ENCODE data around the gene RDX. TPM values are rescaled to one million over a fixed set of nuclear protein-coding genes. Genes with fewer than 3 reads are reported as not detected.

RDX gene
- total RNA-seq, 5 donors from 2014 or later (not counting 1 experiment from before 2014, with no cell fraction given): 14.7 to 22.0 (median 17.7) TPM

GRCh38 chr11:110251836-110252235 lies 44.6 kb downstream of the RDX start:
- WGBS (ENCODE audit: insufficient coverage): no CpG with 5 or more reads among the region's 1 CpG
- DNase-seq (no peak), ATAC-seq (replicated peaks in 1 of 4) (no peak)
- peaks cover 21% of the 10 kb centered on the region for H3K36me3 Mint-ChIP-seq
- Histone ChIP-seq H3K4me3 (ENCODE audit: control insufficient read depth in 1 of 2, extremely low read depth in 1 of 2, low read length in 1 of 2) (no peak overlapping the region), H3K4me1 (ENCODE audit: control insufficient read depth in 1 of 2, extremely low read depth in 1 of 2, insufficient read depth in 2 of 2, low read length in 2 of 2) (no peaks in the 10 kb centered on the region), H3K9me3 (no peaks in the 10 kb centered on the region), H3K27me3 (replicated peaks in 1 of 2; ENCODE audit: control insufficient read depth in 2 of 2, extremely low read depth in 1 of 2, insufficient read depth in 2 of 2, low read length in 1 of 2) (no peaks in the 10 kb centered on the region), H3K27ac (ENCODE audit: low read length) (no peak overlapping the region), H3K36me3 (ENCODE audit: control insufficient read depth in 2 of 2, extremely low read depth in 1 of 2, insufficient read depth in 1 of 2, low read length in 1 of 2) (peaks cover 0 to 11% of the 10 kb centered on the region in 2 donors)
- CTCF ChIA-PET: no interaction called here
- H3K27ac Mint-ChIP-seq: no peak overlapping the region
- no peak overlapping the region for H3K4me3 Mint-ChIP-seq
- POLR2A ChIA-PET: interaction anchor here in 1 of 2 donors (0.6 kb wide), 1 partner anchor 157 kb away, joined by 3 read pairs; no protein-coding TSS in a partner anchor
- H3K4me1 Mint-ChIP-seq: no peaks in the 10 kb centered on the region
- H3K9me3 Mint-ChIP-seq: no peaks in the 10 kb centered on the region
- H3K27me3 Mint-ChIP-seq: no peaks in the 10 kb centered on the region

DNA sequence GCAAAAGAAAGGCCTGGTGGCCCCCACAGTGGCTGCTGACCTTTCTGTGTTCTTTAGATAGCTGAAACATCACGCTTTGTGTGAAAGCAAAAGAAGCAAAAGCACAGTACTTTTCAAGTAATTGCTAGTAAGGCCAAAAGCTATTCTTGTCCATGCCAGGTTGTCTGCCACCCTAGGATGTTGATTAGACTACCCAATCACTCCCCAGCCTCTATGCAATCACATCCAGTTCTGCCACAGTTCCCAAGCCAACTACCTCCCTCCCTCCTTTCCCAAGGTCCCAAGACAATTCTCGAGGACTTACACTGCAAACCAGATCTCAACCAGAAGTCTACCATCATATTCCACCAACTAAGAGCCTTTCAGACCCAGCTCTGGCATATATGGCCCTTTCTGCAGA lies 46.2 kb downstream of the RDX start:
- no peaks in the 10 kb centered on the region for H3K27me3 ChIP-seq (replicated peaks in 1 of 2; ENCODE audit: control insufficient read depth in 2 of 2, extremely low read depth in 1 of 2, insufficient read depth in 2 of 2, low read length in 1 of 2)
- WGBS (ENCODE audit: insufficient coverage): 100% methylated on average over 1 of the region's 2 CpGs
- Mint-ChIP-seq H3K4me3 (no peak overlapping the region), H3K4me1 (no peaks in the 10 kb centered on the region), H3K36me3 (peaks cover 21% of the 10 kb centered on the region), H3K27ac (peak overlapping the region in 1 of 2 donors; percentile 53), H3K9me3 (no peaks in the 10 kb centered on the region), H3K27me3 (no peaks in the 10 kb centered on the region)
- no peak overlapping the region for H3K4me3 ChIP-seq (ENCODE audit: control insufficient read depth in 1 of 2, extremely low read depth in 1 of 2, low read length in 1 of 2)
- DNase-seq: no peak
- no peaks in the 10 kb centered on the region for H3K4me1 ChIP-seq (ENCODE audit: control insufficient read depth in 1 of 2, extremely low read depth in 1 of 2, insufficient read depth in 2 of 2, low read length in 2 of 2)
- peaks cover 0 to 11% of the 10 kb centered on the region in 2 donors for H3K36me3 ChIP-seq (ENCODE audit: control insufficient read depth in 2 of 2, extremely low read depth in 1 of 2, insufficient read depth in 1 of 2, low read length in 1 of 2)
- CTCF ChIA-PET: interaction anchor here (0.6 to 1.1 kb wide), 5 partner anchors 11 to 179 kb away, joined by 3 to 6 read pairs (median 3); partner anchors contain the start of gene FDX1 (in 1 of the 2)
- no peak overlapping the region for H3K27ac ChIP-seq (ENCODE audit: low read length)
- H3K9me3 ChIP-seq: no peaks in the 10 kb centered on the region
- no peak for ATAC-seq (replicated peaks in 1 of 4)
- POLR2A ChIA-PET: interaction anchor here in 1 of 2 donors (0.7 kb wide), 1 partner anchor 18 kb away, joined by 11 read pairs; no protein-coding TSS in a partner anchor

GRCh38 chr11:110249766-110250165 lies 46.6 kb downstream of the RDX start:
- DNase-seq: no peak
- 100% methylated on average over 3 of the region's 5 CpGs for WGBS (ENCODE audit: insufficient coverage)
- peaks cover 21% of the 10 kb centered on the region for H3K36me3 Mint-ChIP-seq
- ATAC-seq (replicated peaks in 1 of 4): no peak
- no peak overlapping the region for H3K4me3 ChIP-seq (ENCODE audit: control insufficient read depth in 1 of 2, extremely low read depth in 1 of 2, low read length in 1 of 2)
- H3K36me3 ChIP-seq (ENCODE audit: control insufficient read depth in 2 of 2, extremely low read depth in 1 of 2, insufficient read depth in 1 of 2, low read length in 1 of 2): peaks cover 0 to 11% of the 10 kb centered on the region in 2 donors
- no peaks in the 10 kb centered on the region for H3K27me3 ChIP-seq (replicated peaks in 1 of 2; ENCODE audit: control insufficient read depth in 2 of 2, extremely low read depth in 1 of 2, insufficient read depth in 2 of 2, low read length in 1 of 2)
- H3K27ac ChIP-seq (ENCODE audit: low read length): no peak overlapping the region
- ChIA-PET CTCF (interaction anchor here (0.6 to 1.1 kb wide), 7 partner anchors 11 to 186 kb away, joined by 3 to 6 read pairs (median 3); partner anchors contain the start of gene FDX1 (in 1 of the 2)), POLR2A (interaction anchor here in 1 of 2 donors (0.7 kb wide), 1 partner anchor 17 kb away, joined by 11 read pairs; no protein-coding TSS in a partner anchor)
- no peaks in the 10 kb centered on the region for H3K27me3 Mint-ChIP-seq
- H3K9me3 Mint-ChIP-seq: no peaks in the 10 kb centered on the region
- H3K4me1 ChIP-seq (ENCODE audit: control insufficient read depth in 1 of 2, extremely low read depth in 1 of 2, insufficient read depth in 2 of 2, low read length in 2 of 2): no peaks in the 10 kb centered on the region
- no peak overlapping the region for H3K4me3 Mint-ChIP-seq
- no peaks in the 10 kb centered on the region for H3K9me3 ChIP-seq
- no peaks in the 10 kb centered on the region for H3K4me1 Mint-ChIP-seq
- no peak overlapping the region for H3K27ac Mint-ChIP-seq

- no peaks in the 10 kb centered on the region for H3K4me1 ChIP-seq (ENCODE audit: control insufficient read depth in 1 of 2, extremely low read depth in 1 of 2, insufficient read depth in 2 of 2, low read length in 2 of 2)
- no peaks in the 10 kb centered on the region for H3K9me3 Mint-ChIP-seq
- H3K9me3 ChIP-seq: no peaks in the 10 kb centered on the region
- no peaks in the 10 kb centered on the region for H3K27me3 ChIP-seq (replicated peaks in 1 of 2; ENCODE audit: control insufficient read depth in 2 of 2, extremely low read depth in 1 of 2, insufficient read depth in 2 of 2, low read length in 1 of 2)
- H3K27me3 Mint-ChIP-seq: no peaks in the 10 kb centered on the region
- no peak overlapping the region for H3K4me3 ChIP-seq (ENCODE audit: control insufficient read depth in 1 of 2, extremely low read depth in 1 of 2, low read length in 1 of 2)
- ChIA-PET POLR2A (no interaction called here), CTCF (interaction anchor here in 1 of 2 donors (0.6 to 1.1 kb wide), 5 partner anchors 10 to 187 kb away, joined by 3 to 4 read pairs (median 3); partner anchors contain the start of gene FDX1)
- DNase-seq: peak in 1 of 35 experiments; percentile 16
- H3K27ac ChIP-seq (ENCODE audit: low read length): no peak overlapping the region
- WGBS (ENCODE audit: insufficient coverage): 100% methylated on average over 1 of the region's 1 CpG
- peaks cover 16% of the 10 kb centered on the region for H3K36me3 Mint-ChIP-seq
- H3K27ac Mint-ChIP-seq: peak overlapping the region in 1 of 2 donors; percentile 23
- ATAC-seq (replicated peaks in 1 of 4): no peak
- no peak overlapping the region for H3K4me3 Mint-ChIP-seq
- H3K36me3 ChIP-seq (ENCODE audit: control insufficient read depth in 2 of 2, extremely low read depth in 1 of 2, insufficient read depth in 1 of 2, low read length in 1 of 2): peaks cover 0 to 7% of the 10 kb centered on the region in 2 donors
- H3K4me1 Mint-ChIP-seq: no peaks in the 10 kb centered on the region
These were observed 47.3 kb downstream of the RDX start for GRCh38 chr11:110249066-110249465.

GRCh38 chr11:110243791-110244190 lies 52.6 kb downstream of the RDX start:
- H3K27ac Mint-ChIP-seq: no peak overlapping the region
- ATAC-seq (replicated peaks in 1 of 4) (no peak), DNase-seq (no peak)
- WGBS (ENCODE audit: insufficient coverage): no CpG with 5 or more reads among the region's 1 CpG
- no peaks in the 10 kb centered on the region for H3K9me3 Mint-ChIP-seq
- no peaks in the 10 kb centered on the region for H3K27me3 ChIP-seq (replicated peaks in 1 of 2; ENCODE audit: control insufficient read depth in 2 of 2, extremely low read depth in 1 of 2, insufficient read depth in 2 of 2, low read length in 1 of 2)
- POLR2A ChIA-PET: interaction anchor here in 1 of 2 donors (0.6 kb wide), 1 partner anchor 849 kb away, joined by 3 read pairs; no protein-coding TSS in a partner anchor
- H3K27me3 Mint-ChIP-seq: no peaks in the 10 kb centered on the region
- no peaks in the 10 kb centered on the region for H3K9me3 ChIP-seq
- H3K4me3 Mint-ChIP-seq: no peak overlapping the region
- no peak overlapping the region for H3K4me3 ChIP-seq (ENCODE audit: control insufficient read depth in 1 of 2, extremely low read depth in 1 of 2, low read length in 1 of 2)
- H3K36me3 ChIP-seq (ENCODE audit: control insufficient read depth in 2 of 2, extremely low read depth in 1 of 2, insufficient read depth in 1 of 2, low read length in 1 of 2): peaks cover 0 to 3% of the 10 kb centered on the region in 2 donors
- peaks cover 27% of the 10 kb centered on the region for H3K36me3 Mint-ChIP-seq
- H3K4me1 Mint-ChIP-seq: peaks cover 0 to 5% (median 5%) of the 10 kb centered on the region in 3 donors
- CTCF ChIA-PET: no interaction called here
- no peak overlapping the region for H3K27ac ChIP-seq (ENCODE audit: low read length)
- no peaks in the 10 kb centered on the region for H3K4me1 ChIP-seq (ENCODE audit: control insufficient read depth in 1 of 2, extremely low read depth in 1 of 2, insufficient read depth in 2 of 2, low read length in 2 of 2)

GRCh38 chr11:110242746-110243145 lies 53.7 kb downstream of the RDX start:
- Histone ChIP-seq H3K9me3 (no peaks in the 10 kb centered on the region), H3K27ac (ENCODE audit: low read length) (no peak overlapping the region), H3K27me3 (replicated peaks in 1 of 2; ENCODE audit: control insufficient read depth in 2 of 2, extremely low read depth in 1 of 2, insufficient read depth in 2 of 2, low read length in 1 of 2) (no peaks in the 10 kb centered on the region), H3K4me3 (ENCODE audit: control insufficient read depth in 1 of 2, extremely low read depth in 1 of 2, low read length in 1 of 2) (no peak overlapping the region), H3K4me1 (ENCODE audit: control insufficient read depth in 1 of 2, extremely low read depth in 1 of 2, insufficient read depth in 2 of 2, low read length in 2 of 2) (no peaks in the 10 kb centered on the region), H3K36me3 (ENCODE audit: control insufficient read depth in 2 of 2, extremely low read depth in 1 of 2, insufficient read depth in 1 of 2, low read length in 1 of 2) (peaks cover 0 to 3% of the 10 kb centered on the region in 2 donors)
- CTCF ChIA-PET: interaction anchor here (0.7 kb wide), 3 partner anchors 190 to 1666 kb away, joined by 3 to 6 read pairs (median 4); no protein-coding TSS in a partner anchor
- no peaks in the 10 kb centered on the region for H3K27me3 Mint-ChIP-seq
- no peaks in the 10 kb centered on the region for H3K9me3 Mint-ChIP-seq
- DNase-seq (no peak), ATAC-seq (replicated peaks in 1 of 4) (no peak)
- H3K36me3 Mint-ChIP-seq: peaks cover 25% of the 10 kb centered on the region
- H3K4me3 Mint-ChIP-seq: no peak overlapping the region
- POLR2A ChIA-PET: interaction anchor here (0.7 kb wide), 2 partner anchors 26 to 1444 kb away, joined by 5 to 8 read pairs; no protein-coding TSS in a partner anchor
- H3K27ac Mint-ChIP-seq: no peak overlapping the region
- peaks cover 0 to 5% (median 5%) of the 10 kb centered on the region in 3 donors for H3K4me1 Mint-ChIP-seq
